ENCODE results near the gene FHIT.

Gene FHIT

DNA sequence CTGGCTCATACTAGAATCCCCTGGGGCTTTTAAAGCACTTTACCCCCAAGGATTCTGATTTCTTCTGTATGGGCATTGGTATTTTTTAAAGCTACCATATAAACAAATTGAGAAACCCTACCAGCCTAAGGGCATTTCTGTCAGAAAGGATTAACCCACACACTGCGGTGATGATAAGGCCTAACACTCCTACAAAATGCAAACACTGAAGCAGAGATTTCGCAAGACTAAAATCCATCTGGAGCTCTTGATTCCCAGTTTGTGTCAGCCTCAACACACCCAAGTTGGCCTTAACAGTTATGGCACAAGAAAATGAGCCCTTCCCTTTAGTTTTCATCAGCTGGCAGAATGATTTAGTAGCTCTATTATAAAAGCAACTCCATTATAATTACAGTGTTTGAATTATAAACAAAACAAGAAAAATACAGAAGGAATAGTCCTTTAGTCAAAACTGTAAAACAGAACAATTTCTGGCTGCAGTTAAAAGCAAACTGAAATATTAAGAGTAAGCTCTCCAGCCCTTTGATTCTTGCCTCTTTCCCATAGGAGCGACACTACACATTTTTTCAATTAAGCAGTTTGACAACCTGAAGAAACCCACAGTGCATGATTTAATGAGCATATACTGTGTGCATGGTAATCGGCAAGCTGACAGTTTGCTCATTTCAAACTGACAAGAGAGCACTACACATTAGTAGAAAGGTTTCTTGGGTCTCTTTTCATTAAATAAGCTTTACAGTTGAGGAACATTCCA is 441.2 kb downstream of the FHIT start:
- no peak for DNase-seq

DNA sequence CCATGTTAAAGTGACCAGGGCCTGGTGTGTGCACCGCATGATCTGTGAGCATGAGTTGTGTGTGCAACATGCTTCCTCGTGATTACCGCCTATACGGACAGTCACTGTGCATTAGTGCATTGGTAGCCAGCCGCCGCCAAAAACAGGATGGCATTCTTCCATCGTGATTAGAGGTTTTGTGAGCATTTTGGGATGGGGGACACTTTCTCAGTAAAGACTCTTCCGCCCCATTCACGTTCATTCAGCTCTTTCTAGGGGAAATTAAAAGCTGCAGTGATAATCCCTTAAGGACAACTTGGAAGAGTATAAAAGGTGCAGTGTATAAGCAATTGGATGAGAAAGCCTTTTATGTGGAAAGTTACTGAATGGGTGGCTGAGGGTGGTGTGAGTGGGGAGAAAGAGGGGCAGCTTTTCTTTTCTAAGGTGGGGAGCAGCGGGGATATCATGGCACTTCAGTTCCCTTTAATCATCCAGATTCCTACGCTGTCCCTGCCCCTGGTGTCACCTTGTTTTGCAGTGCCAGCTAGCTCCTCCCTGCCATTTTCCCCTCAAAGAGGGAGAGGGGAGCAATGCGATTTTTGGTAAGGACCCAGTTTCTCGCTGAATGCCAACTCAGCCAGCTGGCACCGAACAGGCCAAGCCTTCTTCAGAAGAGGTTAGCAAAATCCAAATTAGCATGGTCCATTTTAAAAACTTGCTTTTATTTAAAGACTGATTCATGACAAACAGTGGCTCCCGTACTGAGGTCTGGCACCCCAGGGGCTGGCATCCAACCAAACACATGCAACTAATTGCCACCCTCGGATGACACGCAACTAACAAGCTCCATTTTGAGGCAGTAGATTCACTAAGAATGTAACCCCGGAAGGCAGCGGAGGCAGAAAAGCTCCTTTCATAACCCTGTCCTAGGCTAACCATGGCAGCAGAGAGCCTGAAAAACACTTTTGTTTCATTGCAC is 447.8 kb downstream of the FHIT start:
- peak; percentile 7 to 49 for DNase-seq

DNA sequence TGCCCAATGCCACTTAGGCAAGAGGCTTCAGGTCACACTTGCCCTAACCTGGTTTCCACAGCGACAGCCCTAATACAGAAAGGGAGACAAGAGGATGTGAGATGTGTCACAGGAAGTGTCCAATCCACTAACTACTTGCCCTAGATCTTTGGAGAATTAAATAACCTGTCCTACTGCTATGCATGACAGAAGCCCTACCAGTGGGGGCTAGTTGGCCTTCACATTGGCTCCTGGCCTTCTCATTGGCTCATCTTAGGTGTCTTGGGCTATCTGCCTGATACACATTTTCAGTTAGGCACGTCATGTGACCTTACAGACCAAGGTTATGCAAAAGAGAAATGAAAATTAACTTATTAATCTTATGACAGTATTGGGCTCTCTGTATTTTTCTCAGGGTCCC is 449.9 kb downstream of the FHIT start:
- no peak for DNase-seq

DNA sequence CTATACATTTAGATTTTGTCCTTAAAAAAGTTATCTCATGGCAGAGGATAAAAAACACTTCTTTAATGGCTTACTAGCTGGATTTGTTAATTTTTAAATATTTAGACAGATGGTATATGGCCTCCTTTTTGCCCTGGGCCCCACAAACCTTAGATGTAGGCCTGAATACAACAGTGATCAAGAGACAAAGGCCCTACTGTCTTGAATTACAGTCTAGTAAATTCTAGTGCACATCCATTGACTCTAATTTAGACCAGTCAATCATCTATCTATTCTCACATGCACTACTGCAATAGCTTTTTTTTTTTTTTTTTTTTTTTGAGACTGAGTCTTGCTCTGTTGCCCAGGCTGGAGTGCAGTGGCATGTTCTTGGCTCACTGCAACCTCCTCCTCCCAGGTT is 452.8 kb downstream of the FHIT start:
- DNase-seq, result no peak

DNA sequence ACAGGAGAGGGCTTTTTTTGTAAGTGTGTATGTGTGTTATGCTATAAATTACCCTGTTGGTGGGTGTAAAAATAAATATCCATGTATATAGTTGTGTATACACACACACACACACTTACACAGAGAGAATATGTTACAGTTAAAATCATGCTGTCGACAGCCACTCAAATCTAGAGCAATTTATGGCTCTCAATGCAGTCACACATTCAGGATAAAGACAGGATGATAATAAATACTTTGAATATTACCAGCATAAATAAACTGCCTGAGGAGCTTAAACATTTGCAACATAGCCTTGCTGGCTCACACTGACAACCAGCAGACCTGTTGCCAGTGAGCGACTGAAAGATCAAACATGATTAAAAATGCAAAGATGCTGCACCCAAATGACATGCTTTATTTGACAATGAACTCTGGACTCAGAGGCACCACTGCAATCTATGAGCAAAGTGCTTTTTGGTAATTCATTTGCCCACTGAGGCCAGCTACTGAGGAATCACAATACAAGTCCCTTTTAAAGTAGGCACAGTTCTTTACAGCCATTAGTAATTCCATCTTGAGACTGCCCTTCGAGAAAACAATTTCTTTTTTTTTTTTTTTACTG is 458.9 kb downstream of the FHIT start:
- peak in 1 of 2 experiments; percentile 17 for DNase-seq

DNA sequence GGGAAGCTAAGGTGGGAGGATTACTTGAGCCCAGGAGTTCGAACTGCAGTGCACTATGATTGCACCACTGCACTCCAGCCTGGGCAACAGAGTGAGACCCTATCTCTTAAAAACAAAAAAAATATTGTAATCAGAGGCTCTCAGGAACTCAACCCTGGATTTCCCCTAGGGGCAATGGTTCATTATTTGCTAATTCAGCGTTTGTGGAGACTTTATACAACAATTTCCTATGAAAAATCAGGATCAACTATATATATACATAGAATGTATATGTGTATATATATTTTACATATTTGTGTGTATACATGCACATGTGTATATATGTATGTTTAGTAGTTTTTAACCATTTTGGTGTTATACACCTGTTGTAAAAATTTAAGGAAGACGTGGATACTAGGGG is 463.1 kb downstream of the FHIT start:
- DNase-seq, result no peak

DNA sequence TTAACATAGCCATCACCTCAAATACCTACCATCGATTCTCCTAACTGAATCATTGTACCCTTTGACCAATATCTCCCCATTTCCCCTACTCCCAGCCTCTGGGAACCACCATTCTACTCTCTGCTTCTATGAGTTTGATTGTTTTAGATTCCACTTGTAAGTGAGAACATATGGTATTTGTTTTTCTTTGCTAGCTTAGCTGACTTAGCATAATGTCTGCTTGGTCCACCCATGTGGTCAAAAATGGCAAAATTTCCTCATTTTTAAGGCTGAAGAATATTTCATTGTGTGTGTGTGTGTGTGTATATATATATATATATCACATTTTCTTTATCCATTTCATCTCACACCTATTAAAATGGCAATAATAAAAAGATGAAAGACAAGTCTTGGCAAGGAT is 469.3 kb downstream of the FHIT start:
- DNase-seq, result no peak

DNA sequence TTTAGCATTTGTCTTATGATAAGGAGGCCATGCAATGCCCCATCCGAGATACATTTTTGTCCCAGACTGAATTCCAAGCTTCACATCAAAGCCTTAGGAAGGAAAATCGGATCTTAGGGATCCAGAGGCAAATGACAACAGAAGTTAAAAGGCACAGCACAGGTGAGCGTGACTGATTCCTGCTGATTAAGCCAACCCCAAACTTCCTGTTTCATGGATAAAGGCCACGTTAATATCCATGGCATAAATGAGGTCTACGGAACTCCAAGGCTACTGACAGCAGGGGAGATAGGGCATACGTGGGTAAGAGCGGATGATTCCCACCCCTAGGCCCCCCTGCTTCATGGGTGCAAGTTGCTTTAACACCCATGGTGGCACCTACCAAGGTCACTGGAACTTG is 471.6 kb downstream of the FHIT start:
- DNase-seq, result no peak

DNA sequence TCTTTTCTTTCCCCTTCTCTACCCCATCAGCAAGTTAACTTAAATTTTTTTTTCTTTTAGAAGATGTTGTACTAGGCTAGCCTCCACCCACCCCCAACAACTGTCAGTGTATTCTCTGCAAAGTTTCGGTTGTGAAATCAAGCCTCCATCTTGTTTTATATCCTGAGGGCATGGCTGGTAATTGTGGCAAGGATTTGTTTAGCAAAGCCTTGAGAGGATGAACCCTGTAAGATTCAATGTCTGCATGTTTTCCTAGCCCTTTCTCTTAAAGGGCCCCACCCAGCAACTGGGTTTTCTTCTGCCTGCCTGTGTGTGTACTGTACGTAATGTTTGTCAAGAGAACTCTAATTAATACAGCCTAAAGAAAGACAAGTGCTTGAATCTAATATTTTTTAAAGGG is 475.3 kb downstream of the FHIT start:
- DNase-seq, result no peak

DNA sequence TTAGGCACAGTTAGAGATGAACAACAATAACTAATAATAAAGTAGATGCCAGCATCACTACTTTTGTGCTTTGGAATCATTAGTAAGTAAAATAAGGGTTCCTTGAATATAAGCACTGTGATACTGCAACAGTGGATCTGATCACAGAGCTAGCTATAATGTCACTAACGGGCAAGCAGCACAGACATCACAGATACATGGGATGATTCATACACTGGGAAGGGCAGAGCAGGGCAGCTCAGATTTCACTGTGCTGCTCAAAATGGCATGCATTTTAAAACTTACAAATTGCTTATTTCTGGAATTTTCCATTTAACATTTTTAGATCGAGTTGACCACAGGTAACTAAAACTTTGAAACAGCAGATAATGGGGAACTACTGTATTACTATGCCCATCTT is 476.6 kb downstream of the FHIT start:
- no peak for DNase-seq

DNA sequence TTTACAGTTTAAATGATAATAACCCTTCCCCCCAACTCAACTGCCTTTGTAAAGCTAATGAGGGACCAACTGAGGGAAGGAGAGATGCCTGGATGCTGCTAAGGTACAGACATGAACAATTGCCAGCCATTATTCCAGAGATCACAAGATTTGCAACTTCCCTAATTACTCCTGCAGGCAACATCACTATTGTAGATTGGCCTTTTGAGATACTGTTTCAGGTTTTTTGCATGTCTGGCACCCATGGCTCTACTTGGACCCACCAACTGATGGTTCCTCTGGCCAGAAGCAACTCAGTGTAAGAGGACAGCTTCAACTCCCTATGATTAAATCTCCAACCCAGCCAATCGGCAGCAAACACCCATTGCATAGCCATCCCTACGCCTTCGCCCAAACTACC is 478.7 kb downstream of the FHIT start:
- no peak for DNase-seq

DNA sequence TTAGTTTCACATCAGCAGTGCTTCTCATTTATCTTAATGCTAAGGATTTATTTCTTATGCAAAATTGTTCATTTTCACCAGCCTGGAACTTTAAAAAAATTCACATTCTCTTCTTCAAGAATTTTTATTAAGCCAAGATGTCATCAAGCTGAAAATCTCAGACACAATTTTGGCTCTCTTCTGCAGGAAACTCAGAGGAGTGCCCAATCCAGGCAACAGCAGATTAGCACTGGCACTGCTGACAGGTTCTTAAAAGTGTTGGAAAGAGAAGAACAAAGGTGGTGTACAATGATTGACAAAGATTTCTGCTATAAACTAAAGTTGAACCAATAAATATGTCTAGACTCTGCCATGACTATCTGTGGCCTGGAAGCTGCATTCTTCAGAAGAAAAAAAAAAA is 479.5 kb downstream of the FHIT start:
- no peak for DNase-seq

DNA sequence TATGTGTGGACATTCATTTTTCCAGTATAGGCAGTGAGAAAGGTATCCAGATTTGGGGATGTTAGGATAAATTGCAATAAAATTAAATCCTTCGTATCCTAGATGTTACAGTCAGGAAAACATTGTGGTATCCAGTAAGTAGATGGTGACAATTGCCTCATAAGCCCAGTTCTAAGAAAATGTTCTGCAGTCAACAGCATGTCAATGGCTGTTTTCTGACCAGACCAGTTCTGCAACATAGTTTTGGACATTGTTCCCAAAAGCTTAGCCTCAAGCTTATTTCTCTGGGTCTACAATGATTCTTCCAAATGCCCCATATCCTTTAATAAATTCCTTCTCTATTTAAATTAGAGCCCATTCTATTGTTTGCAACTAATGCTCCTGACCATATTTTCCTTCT is 480.7 kb downstream of the FHIT start:
- DNase-seq, result no peak

DNA sequence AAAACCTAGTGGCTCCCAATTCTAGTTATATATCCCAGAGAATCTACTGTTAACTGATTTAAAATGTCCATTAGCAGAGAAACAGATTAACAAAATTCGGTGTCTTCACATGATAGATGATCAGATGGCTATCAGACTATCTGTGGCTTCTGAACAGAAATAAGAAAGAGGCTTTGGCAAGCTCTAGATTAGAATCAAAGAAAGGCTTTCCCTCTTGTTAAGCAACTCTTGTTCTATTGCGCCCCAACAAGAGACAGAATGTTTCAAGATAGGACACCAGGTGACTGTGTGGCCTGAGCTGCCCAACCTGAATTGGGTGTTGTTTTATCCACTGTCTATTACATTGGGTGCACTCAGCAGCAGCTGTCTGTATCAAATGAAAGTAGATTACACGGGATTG is 483.7 kb downstream of the FHIT start:
- DNase-seq, result no peak

DNA sequence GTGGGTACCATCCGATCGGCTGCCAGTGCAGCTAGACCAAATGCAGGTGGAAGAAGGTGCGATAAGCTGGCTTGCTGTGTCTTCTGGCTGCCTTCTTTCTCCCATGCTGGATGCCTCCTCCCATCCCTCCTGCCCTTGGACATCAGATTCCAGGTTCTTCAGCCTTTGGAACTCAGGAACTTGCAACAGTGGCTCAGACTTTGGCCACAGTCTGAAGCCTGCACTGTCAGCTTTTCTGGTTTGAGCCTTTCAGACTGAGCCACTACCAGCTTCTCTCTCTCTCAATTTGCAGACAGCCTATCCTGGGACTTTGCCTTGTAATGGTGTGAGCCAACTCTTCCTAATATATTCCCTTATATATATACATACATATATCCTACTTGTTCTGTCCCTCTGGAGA is 485.5 kb downstream of the FHIT start:
- no peak for DNase-seq

DNA sequence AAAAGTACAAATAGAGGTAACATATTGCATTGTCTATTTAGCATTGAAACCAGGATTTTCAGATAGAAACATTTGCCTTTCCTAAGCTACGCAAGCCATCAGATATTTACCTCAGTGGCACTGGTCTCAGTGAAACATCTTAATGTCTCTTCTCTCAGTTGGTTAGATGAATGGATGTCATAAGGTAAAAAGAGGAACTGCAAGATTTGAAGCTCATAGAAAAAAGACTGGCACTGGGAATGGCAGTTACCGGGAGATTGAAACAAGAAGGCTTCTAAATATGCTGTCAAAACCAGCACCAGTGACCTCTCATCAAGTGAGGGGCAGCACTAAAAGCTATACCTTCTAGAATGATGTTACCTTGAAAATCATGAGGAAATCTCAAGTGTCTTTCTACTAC is 486.4 kb downstream of the FHIT start:
- DNase-seq, result no peak

DNA sequence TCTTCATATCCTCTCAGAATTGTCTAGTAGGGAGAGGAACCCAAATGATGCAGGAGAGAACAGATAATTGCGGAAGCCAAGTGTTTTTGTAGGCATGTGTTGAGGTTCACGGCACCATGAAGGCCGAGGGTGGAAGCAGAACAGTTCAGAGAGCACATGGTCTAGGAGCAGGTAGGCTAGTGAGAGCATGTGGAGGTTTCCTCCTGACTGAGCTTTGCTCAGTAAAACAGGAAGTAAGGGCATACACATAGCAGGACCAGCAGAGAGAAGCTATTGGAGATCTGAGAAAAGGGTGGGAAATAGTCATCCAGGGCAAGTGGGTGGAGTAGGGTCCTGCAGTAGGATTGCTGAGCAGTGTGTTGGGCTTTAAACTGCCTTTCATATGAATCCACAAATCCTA is 491.1 kb downstream of the FHIT start:
- no peak for DNase-seq

DNA sequence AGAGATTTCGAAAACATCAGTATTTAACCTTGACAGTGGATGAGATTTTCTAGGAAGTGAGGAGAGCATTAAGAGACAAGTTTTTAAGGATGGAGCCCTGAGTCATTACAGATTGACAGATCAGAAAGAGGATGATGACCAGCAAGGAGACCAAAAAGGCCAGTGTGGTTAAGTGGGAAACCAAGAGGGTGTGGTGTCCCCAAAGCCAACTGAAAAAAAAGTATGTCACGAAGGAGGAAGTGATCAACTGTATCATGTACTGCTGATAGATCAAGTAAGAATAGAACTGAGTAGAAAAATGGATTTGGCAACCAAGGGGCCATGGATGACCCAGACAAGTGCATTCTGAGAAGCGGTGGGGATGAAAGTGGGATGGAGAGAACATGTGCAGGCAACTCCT is 491.8 kb downstream of the FHIT start:
- no peak for DNase-seq

DNA sequence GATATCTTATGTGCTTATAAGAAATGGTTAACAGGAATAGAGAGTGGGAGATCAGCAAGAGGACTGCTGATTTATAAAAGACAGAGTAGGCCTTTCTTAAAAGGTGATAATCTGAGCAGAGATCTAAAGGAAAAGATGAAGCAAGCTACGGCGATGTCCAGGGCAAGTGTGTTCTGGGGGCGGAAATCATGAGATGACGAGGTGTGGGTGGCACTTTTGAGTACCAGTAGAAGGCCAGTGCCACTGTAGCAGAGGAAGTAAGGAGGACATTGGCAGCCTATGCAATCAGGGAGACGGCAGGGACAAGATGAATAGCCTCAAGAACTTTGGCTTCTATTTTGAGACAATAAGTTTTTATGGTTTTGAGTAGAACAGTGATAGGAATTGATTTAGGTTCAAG is 492.4 kb downstream of the FHIT start:
- DNase-seq, result no peak

DNA sequence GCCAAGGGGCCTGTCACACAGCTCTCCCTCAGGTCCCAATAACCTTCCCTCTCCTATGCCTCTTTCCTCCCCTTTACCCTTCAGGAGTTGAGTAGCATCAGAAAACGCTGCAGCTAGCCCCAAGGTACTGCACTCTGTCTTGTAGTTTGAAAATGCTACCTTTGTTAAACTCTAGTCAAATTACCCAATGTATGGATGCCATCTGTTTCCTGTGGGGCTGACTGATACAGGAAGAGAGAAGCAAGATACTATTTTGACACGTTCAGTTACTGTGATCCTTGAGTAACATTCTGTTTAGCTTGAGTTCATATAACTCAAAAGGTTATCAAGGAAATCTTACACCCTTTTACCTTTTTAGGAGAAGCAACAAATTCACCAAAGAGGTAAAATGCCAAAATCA is 493.1 kb downstream of the FHIT start:
- no peak for DNase-seq

DNA sequence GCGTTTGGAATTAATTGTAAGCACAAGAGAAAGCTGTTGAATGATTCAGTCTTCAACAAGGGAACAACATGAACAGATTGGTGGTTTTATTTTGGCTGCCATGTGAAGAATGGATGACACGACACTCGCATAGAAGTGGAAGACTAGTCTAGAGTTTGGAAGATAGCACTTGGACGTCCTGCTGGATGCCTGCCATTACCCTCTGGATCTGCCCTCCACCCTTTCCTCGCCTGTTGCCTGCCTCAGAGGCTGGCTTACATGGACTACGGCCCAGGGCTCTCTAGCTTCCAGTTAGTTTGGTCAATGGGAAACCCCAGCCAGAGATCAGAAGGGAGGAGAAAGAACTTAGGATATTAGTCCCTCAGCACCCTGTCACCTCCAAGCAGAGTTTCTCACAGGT is 493.5 kb downstream of the FHIT start:
- no peak for DNase-seq

DNA sequence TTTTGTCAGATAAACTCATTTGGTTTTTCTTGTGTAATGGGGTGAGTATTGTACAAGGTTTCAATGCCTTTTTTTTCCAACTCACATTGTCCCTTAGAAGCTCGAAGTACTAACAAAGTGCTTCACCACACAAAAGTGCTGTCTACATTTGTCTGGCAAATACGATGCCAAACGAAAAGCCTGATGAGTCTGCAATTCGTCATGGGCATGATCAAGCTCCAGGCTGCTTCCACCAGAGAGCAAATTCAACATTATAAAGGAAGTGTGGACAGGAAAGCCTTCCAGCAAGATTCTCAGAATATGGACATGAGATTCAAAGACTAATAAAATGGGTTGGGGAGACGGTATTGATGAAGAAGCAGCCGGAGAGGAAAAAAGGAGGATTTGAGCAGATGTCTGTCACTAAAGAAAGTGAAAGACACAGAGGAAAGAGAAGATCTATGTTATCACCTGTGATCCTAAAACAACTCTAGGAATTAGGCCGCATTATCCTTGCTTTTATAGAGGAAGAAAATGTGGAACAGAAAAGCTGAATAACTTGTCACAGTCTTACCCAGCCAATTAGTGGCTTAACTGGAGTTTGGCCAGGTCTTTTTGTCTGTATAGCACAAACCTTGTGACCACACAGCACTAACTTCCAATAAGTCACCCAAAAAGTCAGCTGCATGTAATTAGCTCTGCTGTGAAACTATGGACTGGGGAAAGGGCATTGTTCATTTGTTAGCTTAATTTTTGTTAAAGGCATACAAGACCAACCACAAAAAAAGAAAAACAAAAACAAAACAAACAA is 494.8 kb downstream of the FHIT start:
- DNase-seq, result no peak

DNA sequence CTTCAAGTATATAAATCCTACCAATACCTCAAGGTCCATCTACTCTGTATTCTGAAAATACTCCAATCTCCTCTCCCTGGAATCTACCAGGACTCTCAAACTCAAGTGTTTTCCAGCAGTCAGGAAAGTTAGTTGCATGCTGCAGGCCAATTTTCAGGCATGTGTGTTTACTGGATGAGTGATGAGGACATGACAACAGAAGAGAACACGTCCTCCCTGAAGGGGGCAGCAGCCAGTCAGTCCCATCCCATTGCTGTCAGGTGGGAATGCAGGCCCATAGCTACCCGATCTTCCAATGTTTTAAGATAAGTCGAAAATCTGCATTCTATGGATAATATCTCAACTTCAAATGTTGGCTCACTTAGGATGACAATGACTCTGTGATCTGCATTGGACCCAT is 496.2 kb downstream of the FHIT start:
- DNase-seq, result peak in 1 of 2 experiments; percentile 2
